HepG2 (cell line): ENCODE measurements around the gene CTBP1. TPM values are rescaled to one million over a fixed set of nuclear protein-coding genes. Genes with fewer than 3 reads are reported as not detected.

Experiments used
- CSRNP2 ChIP-seq: sonication (generic); formaldehyde crosslinking; conservative IDR thresholded peaks from 2 replicates; pipeline ENCODE4 v1.8.0; 2022; ENCODE audit warnings: low read depth, missing genetic modification reagents
- GATAD2A ChIP-seq: IDR thresholded peaks from 2 replicates; pipeline ENCODE4 v1.6.1; 2016
- HNF1A ChIP-seq, 2 experiments: sonication (generic) in 1 of 2; formaldehyde crosslinking in 1 of 2; IDR thresholded peaks; 2 replicates each; pipeline versions ENCODE4 v1.4.0 to v1.6.1; 2016 to 2020; ENCODE audit warnings: borderline replicate concordance in 1 of 2, low read depth in 1 of 2, mild to moderate bottlenecking in 1 of 2, missing genetic modification reagents in 1 of 2
- MTERF4 ChIP-seq: sonication (generic); formaldehyde crosslinking; IDR thresholded peaks from 2 replicates; pipeline ENCODE4 v1.8.0; 2023; ENCODE audit warnings: mild to moderate bottlenecking, missing genetic modification reagents
- NFATC3 ChIP-seq: sonication (generic); formaldehyde crosslinking; IDR thresholded peaks from 2 replicates; pipeline ENCODE4 v1.5.1; 2020; ENCODE audit warnings: mild to moderate bottlenecking, missing genetic modification reagents
- NR3C1 ChIP-seq: sonication (generic); formaldehyde crosslinking; IDR thresholded peaks from 2 replicates; pipeline ENCODE4 v1.4.0; 2020; ENCODE audit warnings: missing genetic modification reagents
- PAWR ChIP-seq: sonication (generic); formaldehyde crosslinking; IDR thresholded peaks from 2 replicates; pipeline ENCODE4 v1.4.0; 2020; ENCODE audit warnings: missing genetic modification reagents, mild to moderate bottlenecking, borderline replicate concordance
- SPEN ChIP-seq: sonication (generic); formaldehyde crosslinking; IDR thresholded peaks from 2 replicates; pipeline ENCODE4 v1.5.1; 2020; ENCODE audit warnings: low read depth, mild to moderate bottlenecking, missing genetic modification reagents
- SSRP1 ChIP-seq: IDR thresholded peaks from 2 replicates; pipeline ENCODE4 v1.6.1; 2016; ENCODE audit warnings: control low read depth
- STAT5B ChIP-seq: sonication (generic); formaldehyde crosslinking; IDR thresholded peaks from 2 replicates; pipeline ENCODE4 v1.4.0; 2020; ENCODE audit warnings: missing genetic modification reagents
- ZMAT3 ChIP-seq: sonication (generic); formaldehyde crosslinking; conservative IDR thresholded peaks from 2 replicates; pipeline ENCODE4 v1.7.0; 2021; ENCODE audit warnings: missing genetic modification reagents
- ZNF468 ChIP-seq: sonication (generic); formaldehyde crosslinking; IDR thresholded peaks from 2 replicates; pipeline ENCODE4 v1.8.0; 2022; ENCODE audit warnings: mild to moderate bottlenecking, moderate library complexity, missing genetic modification reagents
- ZNF609 ChIP-seq: sonication (generic); formaldehyde crosslinking; IDR thresholded peaks from 2 replicates; pipeline ENCODE4 v1.4.0; 2020; ENCODE audit warnings: mild to moderate bottlenecking, missing genetic modification reagents, borderline replicate concordance
- ZNF670 ChIP-seq: sonication (generic); formaldehyde crosslinking; IDR thresholded peaks from 2 replicates; pipeline ENCODE4 v1.8.0; 2022; ENCODE audit warnings: mild to moderate bottlenecking, missing genetic modification reagents, borderline replicate concordance
- ZNF75D ChIP-seq: sonication (generic); formaldehyde crosslinking; IDR thresholded peaks from 2 replicates; pipeline ENCODE4 v1.8.1; 2023; ENCODE audit warnings: missing genetic modification reagents, mild to moderate bottlenecking, borderline replicate concordance
- ZNF766 ChIP-seq: sonication (generic); formaldehyde crosslinking; IDR thresholded peaks from 2 replicates; pipeline ENCODE4 v1.5.0; 2020; ENCODE audit warnings: missing genetic modification reagents, borderline replicate concordance
- polyA plus RNA-seq, 8 experiments: library from polyadenylated mRNA; depleted of rRNA in 3 of 8; stranded (reverse) in 7 of 8; unstranded in 1 of 8; fragments of >200 nt; fragmentation: Illumina TruSeq in 4 of 8; extraction: Trizol in 4 of 8; gene quantifications; 2 replicates each; pipeline versions ENCODE4 v1.2.1 to v1.2.3, GENCODE V29; 2011 to 2016; ENCODE audit warnings: low read depth in 4 of 8, missing spikeins in 1 of 8, mixed read lengths in 1 of 8; ENCODE audit not compliant: insufficient read depth in 1 of 8
- total RNA-seq, 5 experiments: library from RNA; depleted of rRNA; stranded (reverse); fragments of >200 nt; fragmentation: Illumina TruSeq; extraction: Trizol; gene quantifications; 2 replicates each; pipeline ENCODE4 v1.2.3, GENCODE V29; 2016; ENCODE audit warnings: low read depth in 1 of 5

CTBP1 gene
- total and polyA plus RNA-seq, 2 of the 13 experiments (the other 11 are each of a cell fraction or from before 2014, with no cell fraction given): 78.5 to 112 TPM

- peak; percentile 29; the same call in 1 of the 2 replicates for TF ChIP-seq HNF1A (IDR thresholded peaks at IDR 0.05; ENCODE audit: low read depth)
- peak; percentile 70; the same call in 1 of the 2 replicates for TF ChIP-seq HNF1A (CRISPR knock-in tag; IDR thresholded peaks at IDR 0.05; ENCODE audit: borderline replicate concordance)
- no peak for TF ChIP-seq GATAD2A
- no peak for TF ChIP-seq PAWR
- 0 out of 2 replicates have a peak, but pooled peaks have one; percentile 11 for TF ChIP-seq MTERF4
- TF ChIP-seq SSRP1 (CRISPR knock-in tag): no peak
- no peak for TF ChIP-seq ZNF766 (CRISPR knock-in tag)
- no peak for TF ChIP-seq STAT5B
- no peak for TF ChIP-seq CSRNP2
- no peak for TF ChIP-seq ZNF670
- TF ChIP-seq ZMAT3 (CRISPR knock-in tag): no peak; the same call in 1 of the 2 replicates
- no peak for TF ChIP-seq ZNF468
- TF ChIP-seq NFATC3 (CRISPR knock-in tag): no peak
- TF ChIP-seq NR3C1 (CRISPR knock-in tag): no peak
- no peak for TF ChIP-seq ZNF75D (CRISPR knock-in tag)
- peak; percentile 64 for TF ChIP-seq SPEN
- no peak; the same call in 1 of the 2 replicates for TF ChIP-seq ZNF609 (CRISPR knock-in tag)
Measured at GRCh38 chr4:1289207-1290164, 40.6 kb upstream of the CTBP1 start, which contains the start of gene MAEA (continued).
